Activated naive CD8-positive, alpha-beta T cell treated with anti-CD3 and anti-CD28 coated beads, Interleukin-2, amount 50 U/mL, for 16 hours (primary cell): Measurements from ENCODE around the gene TMEFF2.

ENCODE experiments used
- DNase-seq: peaks from one replicate; pipeline ENCODE4 v3.0.0-alpha.2; 2020; ENCODE audit warnings: low read depth, low spot score

TMEFF2 gene

GRCh38 chr2:191968120-191968519 is 226.6 kb downstream of the TMEFF2 start:
- no peak for DNase-seq

GRCh38 chr2:191965733-191966132 is 229.0 kb downstream of the TMEFF2 start:
- no peak for DNase-seq

- DNase-seq = no peak
These were observed 233.2 kb downstream of the TMEFF2 start for GRCh38 chr2:191961556-191961955.

GRCh38 chr2:191959209-191959608 is 235.5 kb downstream of the TMEFF2 start:
- DNase-seq = no peak

GRCh38 chr2:191957996-191958860 is 236.5 kb downstream of the TMEFF2 start:
- DNase-seq = no peak

- DNase-seq = no peak
These were observed 240.3 kb downstream of the TMEFF2 start for GRCh38 chr2:191954451-191954850.

- no peak for DNase-seq
These were observed 242.0 kb downstream of the TMEFF2 start for GRCh38 chr2:191952515-191953270.

- DNase-seq = no peak
These were observed 242.9 kb downstream of the TMEFF2 start for GRCh38 chr2:191951832-191952231.

- no peak for DNase-seq
These were observed 243.4 kb downstream of the TMEFF2 start for GRCh38 chr2:191951376-191951775.

GRCh38 chr2:191950132-191950874 is 244.4 kb downstream of the TMEFF2 start:
- DNase-seq = no peak

- DNase-seq = no peak
These were observed 247.5 kb downstream of the TMEFF2 start for GRCh38 chr2:191947235-191947634.

GRCh38 chr2:191946471-191947182 is 248.1 kb downstream of the TMEFF2 start:
- DNase-seq = no peak

GRCh38 chr2:191945623-191946022 is 249.1 kb downstream of the TMEFF2 start:
- DNase-seq = no peak

GRCh38 chr2:191942739-191943103 is 252.0 kb downstream of the TMEFF2 start:
- DNase-seq = no peak

GRCh38 chr2:191942090-191942738 is 252.5 kb downstream of the TMEFF2 start:
- no peak for DNase-seq

- DNase-seq = no peak
These were observed 253.3 kb downstream of the TMEFF2 start for GRCh38 chr2:191941376-191941929.

GRCh38 chr2:191938779-191939178 is 256.0 kb downstream of the TMEFF2 start:
- no peak for DNase-seq

- no peak for DNase-seq
These were observed 257.8 kb downstream of the TMEFF2 start for GRCh38 chr2:191936882-191937405.

- no peak for DNase-seq
These were observed 259.5 kb downstream of the TMEFF2 start for GRCh38 chr2:191935247-191935646.

- DNase-seq = no peak
These were observed 261.2 kb downstream of the TMEFF2 start for GRCh38 chr2:191933307-191934105.
